Activated CD4-positive, alpha-beta T cell treated with anti-CD3 and anti-CD28 coated beads, Interleukin-2, amount 50 U/mL, for 4 hours (primary cell): Measurements from ENCODE around the gene YIF1A.
A peak's percentile ranks its signal among the peaks of the same experiment; 100 is the strongest.
"Not testable (repeated sequence)": the region's sequence is repeated elsewhere in the genome, so short reads cannot be mapped to it uniquely, and the experiment has no call there.

Experiments used
- DNase-seq, 2 experiments: peaks; one replicate each; pipeline ENCODE4 v3.0.0-alpha.2; 2020

YIF1A gene

GRCh38 chr11:66268244-66268951 lies 20.5 kb downstream of the YIF1A start, which contains the start of gene RAB1B:
Gene RAB1B, plus strand, starts transcription at chr11:66268639. Its CDS starts 41 bp downstream, at chr11:66268680.
- peak; percentile 99 for DNase-seq

GRCh38 chr11:66267379-66268243 lies 21.3 kb downstream of the YIF1A start:
- peak; percentile 75 to 79 for DNase-seq

GRCh38 chr11:66267039-66267378 lies 21.9 kb downstream of the YIF1A start:
- DNase-seq = no peak

GRCh38 chr11:66266378-66267038 lies 22.4 kb downstream of the YIF1A start:
- DNase-seq = no peak

GRCh38 chr11:66265531-66266377 lies 23.2 kb downstream of the YIF1A start:
- no peak for DNase-seq

GRCh38 chr11:66264914-66265313 lies 24.0 kb downstream of the YIF1A start:
- DNase-seq = peak in 1 of 2 experiments; percentile 18

GRCh38 chr11:66264383-66264782 lies 24.6 kb downstream of the YIF1A start:
- no peak for DNase-seq

- DNase-seq = no peak
Measured at GRCh38 chr11:66263785-66264184, 25.2 kb downstream of the YIF1A start.

GRCh38 chr11:66263231-66263630 lies 25.7 kb downstream of the YIF1A start:
- no peak for DNase-seq

- DNase-seq = no peak
Measured at GRCh38 chr11:66262696-66263095, 26.2 kb downstream of the YIF1A start.

- DNase-seq = no peak
Measured at GRCh38 chr11:66262191-66262590, 26.8 kb downstream of the YIF1A start.

GRCh38 chr11:66261578-66261977 lies 27.4 kb downstream of the YIF1A start:
- no peak for DNase-seq

GRCh38 chr11:66259956-66260355 lies 29.0 kb downstream of the YIF1A start:
- no peak for DNase-seq

- DNase-seq = no peak
Measured at GRCh38 chr11:66259225-66259624, 29.7 kb downstream of the YIF1A start.

GRCh38 chr11:66258473-66258893 lies 30.5 kb downstream of the YIF1A start:
- DNase-seq = no peak

- not testable (repeated sequence) for DNase-seq
Measured at GRCh38 chr11:66253081-66253480, 35.9 kb downstream of the YIF1A start.

- no peak for DNase-seq
Measured at GRCh38 chr11:66251809-66252208, 37.1 kb downstream of the YIF1A start.

- DNase-seq = no peak
Measured at GRCh38 chr11:66248903-66249302, 40.0 kb downstream of the YIF1A start.

- no peak for DNase-seq
Measured at GRCh38 chr11:66247801-66248200, 41.1 kb downstream of the YIF1A start.

- no peak for DNase-seq
Measured at GRCh38 chr11:66247295-66247694, 41.6 kb downstream of the YIF1A start.

- no peak for DNase-seq
Measured at GRCh38 chr11:66243782-66244535, 45.0 kb downstream of the YIF1A start.
